ENCODE results near the gene KIAA0319L.
"Not testable (repeated sequence)": the region's sequence is repeated elsewhere in the genome, so short reads cannot be mapped to it uniquely, and the experiment has no call there.

DNA sequence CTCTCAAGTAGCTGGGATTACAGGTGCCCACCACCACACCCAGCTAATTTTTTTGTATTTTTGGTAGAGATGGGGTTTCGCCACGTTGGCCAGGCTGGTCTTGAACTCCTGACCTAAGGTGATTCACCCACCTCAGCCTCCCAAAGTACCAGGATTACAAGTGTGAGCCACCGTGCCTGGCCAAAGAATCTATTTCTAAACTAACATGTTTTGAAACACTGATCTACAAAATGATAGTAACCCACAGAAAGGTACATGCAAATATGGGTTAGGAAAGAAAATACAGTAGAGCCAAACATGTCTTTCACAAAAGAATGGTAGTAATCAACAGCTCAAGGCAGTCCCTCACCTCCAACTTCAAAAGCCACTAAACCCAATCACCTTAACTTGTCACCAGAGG, 84.0 kb downstream of the KIAA0319L start:
- TF ChIP-seq, protein P1, sequence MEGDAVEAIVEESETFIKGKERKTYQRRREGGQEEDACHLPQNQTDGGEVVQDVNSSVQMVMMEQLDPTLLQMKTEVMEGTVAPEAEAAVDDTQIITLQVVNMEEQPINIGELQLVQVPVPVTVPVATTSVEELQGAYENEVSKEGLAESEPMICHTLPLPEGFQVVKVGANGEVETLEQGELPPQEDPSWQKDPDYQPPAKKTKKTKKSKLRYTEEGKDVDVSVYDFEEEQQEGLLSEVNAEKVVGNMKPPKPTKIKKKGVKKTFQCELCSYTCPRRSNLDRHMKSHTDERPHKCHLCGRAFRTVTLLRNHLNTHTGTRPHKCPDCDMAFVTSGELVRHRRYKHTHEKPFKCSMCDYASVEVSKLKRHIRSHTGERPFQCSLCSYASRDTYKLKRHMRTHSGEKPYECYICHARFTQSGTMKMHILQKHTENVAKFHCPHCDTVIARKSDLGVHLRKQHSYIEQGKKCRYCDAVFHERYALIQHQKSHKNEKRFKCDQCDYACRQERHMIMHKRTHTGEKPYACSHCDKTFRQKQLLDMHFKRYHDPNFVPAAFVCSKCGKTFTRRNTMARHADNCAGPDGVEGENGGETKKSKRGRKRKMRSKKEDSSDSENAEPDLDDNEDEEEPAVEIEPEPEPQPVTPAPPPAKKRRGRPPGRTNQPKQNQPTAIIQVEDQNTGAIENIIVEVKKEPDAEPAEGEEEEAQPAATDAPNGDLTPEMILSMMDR (IDR thresholded peaks at IDR 0.05; ENCODE audit: extremely low read depth in 1 of 2, insufficient read depth in 1 of 2, low read depth in 1 of 2, low read length in 2 of 2): not testable (repeated sequence)
- not testable (repeated sequence) for TF ChIP-seq POLR2AphosphoS5 (IDR thresholded peaks at IDR 0.05; ENCODE audit: insufficient read depth, low read depth, low read length)
